ENCODE results near the gene STK32B. TPM values are rescaled to one million over a fixed set of nuclear protein-coding genes. Genes with fewer than 3 reads are reported as not detected.

Gene STK32B
- total and polyA plus RNA-seq, 3 donors from 2014 or later: 17.5 to 29.7 (median 22.6) TPM

DNA sequence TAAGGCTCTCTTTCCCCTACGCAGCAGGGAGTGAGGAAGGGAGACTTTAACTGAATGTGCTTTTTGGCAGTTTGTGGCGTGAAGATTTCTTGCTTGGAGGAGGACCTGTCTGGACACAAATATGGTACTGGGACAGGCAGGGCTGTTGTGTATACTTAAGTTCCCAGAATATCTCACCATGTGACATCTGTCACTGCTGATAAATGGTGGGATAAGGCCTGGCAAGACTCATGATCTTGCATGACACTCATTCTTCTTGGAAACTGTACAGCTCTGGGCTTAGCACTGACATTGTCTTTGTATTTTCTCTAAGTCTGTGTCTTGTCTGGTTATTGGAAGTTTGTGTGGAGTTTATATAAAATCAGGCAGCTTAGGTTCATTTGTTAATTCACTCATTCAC is 93.1 kb downstream of the STK32B start:
- Histone ChIP-seq H3K4me3 (no peak overlapping the region), H3K27me3 (no peaks in the 10 kb centered on the region), H3K9me3 (no peaks in the 10 kb centered on the region), H3K27ac (no peak overlapping the region), H3K36me3 (ENCODE audit: low read depth, missing control alignments) (no peaks in the 10 kb centered on the region), H3K4me1 (no peaks in the 10 kb centered on the region)
- TF ChIP-seq POLR2A (IDR thresholded peaks at IDR 0.05) (no peak), CTCF (IDR thresholded peaks at IDR 0.05) (no peak)
- WGBS, 2 donors: 81 to 94% methylated on average over 2 of the region's 2 CpGs
- intact Hi-C loops (cut with DNase I; ENCODE audit: low total_unique reads): no loop called here
- DNase-seq: no peak

- H3K9me3 ChIP-seq: no peaks in the 10 kb centered on the region
- H3K27ac ChIP-seq: no peak overlapping the region
- no peak overlapping the region for H3K4me3 ChIP-seq
- WGBS, 2 donors: 74 to 79% methylated on average over 6 of the region's 6 CpGs
- H3K36me3 ChIP-seq (ENCODE audit: low read depth, missing control alignments): no peaks in the 10 kb centered on the region
- TF ChIP-seq POLR2A (IDR thresholded peaks at IDR 0.05): no peak
- intact Hi-C loops (cut with DNase I; ENCODE audit: low total_unique reads): no loop called here
- DNase-seq: no peak
- no peaks in the 10 kb centered on the region for H3K27me3 ChIP-seq
- H3K4me1 ChIP-seq: no peaks in the 10 kb centered on the region
Observed at GRCh38 chr4:5146248-5146647, 95.0 kb downstream of the STK32B start.

DNA sequence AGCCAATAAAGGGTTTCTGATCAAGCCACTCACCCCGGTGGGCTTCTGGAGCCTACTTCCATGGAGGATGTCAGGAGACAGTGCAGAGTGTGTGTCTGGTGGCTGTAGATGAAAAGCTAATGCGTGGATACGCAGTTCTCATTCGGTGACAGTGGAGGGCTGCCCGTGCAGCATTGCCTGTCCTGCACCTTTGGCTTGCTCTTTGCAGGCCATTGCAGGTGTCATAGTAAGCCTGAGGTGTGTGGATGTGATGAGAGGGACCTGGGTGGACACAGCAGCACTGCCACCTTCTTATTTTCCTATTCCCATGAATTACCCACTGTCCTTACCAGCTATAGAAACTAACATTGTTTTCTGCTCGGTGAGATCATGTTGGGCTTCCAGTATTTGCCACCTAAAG is 101.2 kb downstream of the STK32B start:
- no peak for DNase-seq
- H3K4me3 ChIP-seq: no peak overlapping the region
- H3K27me3 ChIP-seq: no peaks in the 10 kb centered on the region
- H3K36me3 ChIP-seq (ENCODE audit: low read depth, missing control alignments): no peaks in the 10 kb centered on the region
- 86 to 91% methylated on average over 6 of the region's 6 CpGs for WGBS, 2 donors
- no peak overlapping the region for H3K27ac ChIP-seq
- H3K9me3 ChIP-seq: no peaks in the 10 kb centered on the region
- TF ChIP-seq CTCF (IDR thresholded peaks at IDR 0.05) (no peak), POLR2A (IDR thresholded peaks at IDR 0.05) (no peak)
- intact Hi-C loops (cut with DNase I; ENCODE audit: low total_unique reads): no loop called here
- no peaks in the 10 kb centered on the region for H3K4me1 ChIP-seq

- WGBS, 2 donors: 56 to 64% methylated on average over 3 of the region's 3 CpGs
- TF ChIP-seq POLR2A (IDR thresholded peaks at IDR 0.05) (no peak), CTCF (IDR thresholded peaks at IDR 0.05) (no peak)
- no peak overlapping the region for H3K4me3 ChIP-seq
- no peaks in the 10 kb centered on the region for H3K36me3 ChIP-seq (ENCODE audit: low read depth, missing control alignments)
- DNase-seq: no peak
- no peak overlapping the region for H3K27ac ChIP-seq
- H3K27me3 ChIP-seq: no peaks in the 10 kb centered on the region
- H3K9me3 ChIP-seq: no peaks in the 10 kb centered on the region
- H3K4me1 ChIP-seq: no peaks in the 10 kb centered on the region
- intact Hi-C loops (cut with DNase I; ENCODE audit: low total_unique reads): no loop called here
Observed at GRCh38 chr4:5156682-5157081, 105.4 kb downstream of the STK32B start.

DNA sequence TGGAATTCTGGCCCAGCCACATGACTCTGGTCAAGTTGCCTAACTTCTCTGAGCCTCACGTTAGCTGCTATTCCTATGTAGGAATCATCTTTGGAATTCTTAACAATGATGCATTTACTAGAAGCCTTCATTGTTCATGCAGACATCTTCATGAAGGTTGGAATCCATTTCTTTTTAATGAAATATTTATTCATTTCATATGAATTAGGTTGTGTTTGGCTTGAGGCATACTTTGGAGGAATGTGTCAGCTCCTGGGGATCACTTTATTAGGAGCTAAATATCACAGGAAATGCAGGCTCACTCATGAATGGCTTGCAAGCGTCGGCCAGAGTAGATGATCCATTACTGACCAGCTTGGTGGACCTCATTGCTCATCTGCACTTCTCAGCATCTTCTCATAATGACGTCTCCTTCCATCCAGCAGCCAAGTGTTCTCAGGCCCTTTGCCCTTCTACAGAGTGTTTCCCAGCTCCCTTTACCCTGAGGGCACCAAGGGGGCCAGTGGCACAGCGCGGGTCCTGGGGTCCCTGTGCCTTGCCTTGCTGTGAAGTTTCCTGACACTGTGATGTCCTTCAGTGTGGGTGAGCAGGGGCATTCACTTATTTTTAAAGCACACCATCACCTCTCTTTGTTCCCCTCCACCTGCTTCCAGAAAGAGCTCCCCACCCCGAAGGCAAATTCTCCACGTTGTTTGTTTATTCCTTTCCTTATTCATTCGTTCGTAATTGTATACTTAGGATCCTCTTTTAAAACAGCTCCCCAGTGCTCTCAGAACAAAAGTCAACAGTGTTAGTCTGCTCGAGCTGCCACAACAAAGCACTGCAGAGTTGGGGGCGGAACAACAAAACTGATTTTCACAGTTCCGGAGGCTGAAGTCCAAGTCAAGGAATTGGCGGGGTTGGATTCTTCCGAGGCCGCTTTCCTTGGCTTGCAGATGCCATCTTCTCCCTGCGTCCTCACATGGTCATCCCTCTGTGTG is 106.8 kb downstream of the STK32B start:
- 82 to 83% methylated on average over 15 to 17 of the region's 17 CpGs for WGBS, 2 donors
- Histone ChIP-seq H3K27me3 (no peaks in the 10 kb centered on the region), H3K36me3 (ENCODE audit: low read depth, missing control alignments) (no peaks in the 10 kb centered on the region), H3K4me1 (no peaks in the 10 kb centered on the region), H3K27ac (no peak overlapping the region), H3K4me3 (no peak overlapping the region), H3K9me3 (no peaks in the 10 kb centered on the region)
- TF ChIP-seq CTCF (IDR thresholded peaks at IDR 0.05) (no peak), POLR2A (IDR thresholded peaks at IDR 0.05) (no peak)
- DNase-seq: no peak
- intact Hi-C loops (cut with DNase I; ENCODE audit: low total_unique reads): no loop called here
